Measurements from ENCODE around the gene FANCL.
A peak's percentile ranks its signal among the peaks of the same experiment; 100 is the strongest.
"Not testable (repeated sequence)": the region's sequence is repeated elsewhere in the genome, so short reads cannot be mapped to it uniquely, and the experiment has no call there.

FANCL gene

GRCh38 chr2:58180635-58181034 lies 60.5 kb downstream of the FANCL start:
- no peak overlapping the region for H2AFZ ChIP-seq (ENCODE audit: low read depth, low read length)
- ATAC-seq (ENCODE audit: insufficient read depth, low read depth) (no peak), DNase-seq (no peak)
- no peaks in the 10 kb centered on the region for H3K79me2 ChIP-seq (ENCODE audit: insufficient read depth, low read length)
- H3K4me3 ChIP-seq (ENCODE audit: low read depth in 1 of 2, low read length in 2 of 2) = no peak overlapping the region
- H3K4me1 ChIP-seq (ENCODE audit: insufficient read depth, low read length) = no peaks in the 10 kb centered on the region
- no peak for TF ChIP-seq EZH2 (IDR thresholded peaks at IDR 0.05; ENCODE audit: borderline replicate concordance, low read depth, low read length, severe bottlenecking)
- TF ChIP-seq, protein P1, sequence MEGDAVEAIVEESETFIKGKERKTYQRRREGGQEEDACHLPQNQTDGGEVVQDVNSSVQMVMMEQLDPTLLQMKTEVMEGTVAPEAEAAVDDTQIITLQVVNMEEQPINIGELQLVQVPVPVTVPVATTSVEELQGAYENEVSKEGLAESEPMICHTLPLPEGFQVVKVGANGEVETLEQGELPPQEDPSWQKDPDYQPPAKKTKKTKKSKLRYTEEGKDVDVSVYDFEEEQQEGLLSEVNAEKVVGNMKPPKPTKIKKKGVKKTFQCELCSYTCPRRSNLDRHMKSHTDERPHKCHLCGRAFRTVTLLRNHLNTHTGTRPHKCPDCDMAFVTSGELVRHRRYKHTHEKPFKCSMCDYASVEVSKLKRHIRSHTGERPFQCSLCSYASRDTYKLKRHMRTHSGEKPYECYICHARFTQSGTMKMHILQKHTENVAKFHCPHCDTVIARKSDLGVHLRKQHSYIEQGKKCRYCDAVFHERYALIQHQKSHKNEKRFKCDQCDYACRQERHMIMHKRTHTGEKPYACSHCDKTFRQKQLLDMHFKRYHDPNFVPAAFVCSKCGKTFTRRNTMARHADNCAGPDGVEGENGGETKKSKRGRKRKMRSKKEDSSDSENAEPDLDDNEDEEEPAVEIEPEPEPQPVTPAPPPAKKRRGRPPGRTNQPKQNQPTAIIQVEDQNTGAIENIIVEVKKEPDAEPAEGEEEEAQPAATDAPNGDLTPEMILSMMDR (IDR thresholded peaks at IDR 0.05; ENCODE audit: borderline replicate concordance, extremely low read depth, low read length, poor library complexity, severe bottlenecking) = no peak
- no peaks in the 10 kb centered on the region for H3K9me3 ChIP-seq (ENCODE audit: insufficient read depth, low read length, severe bottlenecking)
- peaks cover 12% of the 10 kb centered on the region; the same call in 1 of the 2 replicates for H3K36me3 ChIP-seq (ENCODE audit: insufficient read depth, low read length)
- no peak overlapping the region for H3K4me2 ChIP-seq (ENCODE audit: insufficient read depth, low read length)
- H3K9ac ChIP-seq (ENCODE audit: low read depth, low read length) = no peak overlapping the region
- H3K27ac ChIP-seq (ENCODE audit: low read length) = no peak overlapping the region
- no peaks in the 10 kb centered on the region for H3K27me3 ChIP-seq (ENCODE audit: insufficient read depth, low read length, poor library complexity)
- H4K20me1 ChIP-seq (ENCODE audit: insufficient read depth, low read length) = no peaks in the 10 kb centered on the region

DNA sequence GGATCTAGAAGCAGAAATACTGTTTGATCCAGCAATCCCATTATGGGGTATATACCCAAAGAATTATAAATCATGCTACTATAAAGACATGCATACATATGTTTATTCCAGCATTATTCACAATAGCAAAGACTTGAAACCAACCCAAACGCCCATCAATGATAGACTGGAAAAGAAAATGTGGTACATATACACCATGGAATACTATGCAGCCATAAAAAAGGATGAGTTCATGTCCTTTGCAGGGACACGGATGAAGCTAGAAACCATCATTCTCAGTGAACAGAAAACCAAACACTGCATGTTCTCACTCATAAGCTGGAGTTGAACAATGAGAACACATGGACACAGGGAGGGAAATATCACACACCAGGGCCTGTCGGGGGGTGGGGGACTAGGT lies 61.0 kb downstream of the FANCL start:
- not testable (repeated sequence) for H3K27me3 ChIP-seq (ENCODE audit: insufficient read depth, low read length, poor library complexity); H4K20me1 ChIP-seq (ENCODE audit: insufficient read depth, low read length); H3K9ac ChIP-seq (ENCODE audit: low read depth, low read length); ATAC-seq (ENCODE audit: insufficient read depth, low read depth); H3K4me1 ChIP-seq (ENCODE audit: insufficient read depth, low read length); DNase-seq; H3K4me3 ChIP-seq (ENCODE audit: low read depth in 1 of 2, low read length in 2 of 2); H2AFZ ChIP-seq (ENCODE audit: low read depth, low read length); H3K4me2 ChIP-seq (ENCODE audit: insufficient read depth, low read length); H3K79me2 ChIP-seq (ENCODE audit: insufficient read depth, low read length); H3K27ac ChIP-seq (ENCODE audit: low read length); H3K9me3 ChIP-seq (ENCODE audit: insufficient read depth, low read length, severe bottlenecking)
- peaks cover 12% of the 10 kb centered on the region; the same call in 1 of the 2 replicates for H3K36me3 ChIP-seq (ENCODE audit: insufficient read depth, low read length)

DNA sequence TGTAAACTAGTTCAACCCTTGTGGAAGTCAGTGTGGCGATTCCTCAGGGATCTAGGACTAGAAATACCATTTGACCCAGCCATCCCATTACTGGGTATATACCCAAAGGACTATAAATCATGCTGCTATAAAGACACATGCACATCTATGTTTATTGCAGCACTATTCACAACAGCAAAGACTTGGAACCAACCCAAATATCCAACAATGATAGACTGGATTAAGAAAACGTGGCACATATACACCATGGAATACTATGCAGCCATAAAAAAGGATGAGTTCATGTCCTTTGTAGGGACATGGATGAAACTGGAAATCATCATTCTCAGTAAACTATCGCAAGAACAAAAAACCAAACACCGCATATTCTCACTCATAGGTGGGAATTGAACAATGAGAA lies 63.9 kb downstream of the FANCL start:
- not testable (repeated sequence) for H3K4me1 ChIP-seq (ENCODE audit: insufficient read depth, low read length)

GRCh38 chr2:58171831-58172230 lies 69.3 kb downstream of the FANCL start:
- not testable (repeated sequence) for H2AFZ ChIP-seq (ENCODE audit: low read depth, low read length); H3K79me2 ChIP-seq (ENCODE audit: insufficient read depth, low read length); H3K9ac ChIP-seq (ENCODE audit: low read depth, low read length); H3K4me3 ChIP-seq (ENCODE audit: low read depth in 1 of 2, low read length in 2 of 2); DNase-seq; H3K4me2 ChIP-seq (ENCODE audit: insufficient read depth, low read length); H3K27me3 ChIP-seq (ENCODE audit: insufficient read depth, low read length, poor library complexity); ATAC-seq (ENCODE audit: insufficient read depth, low read depth); H4K20me1 ChIP-seq (ENCODE audit: insufficient read depth, low read length); H3K9me3 ChIP-seq (ENCODE audit: insufficient read depth, low read length, severe bottlenecking); H3K27ac ChIP-seq (ENCODE audit: low read length); H3K4me1 ChIP-seq (ENCODE audit: insufficient read depth, low read length)
- peaks cover 14% of the 10 kb centered on the region for H3K36me3 ChIP-seq (ENCODE audit: insufficient read depth, low read length)

More for the DNA sequence above, 63.9 kb downstream of the FANCL start:
- not testable (repeated sequence) for H3K4me3 ChIP-seq (ENCODE audit: low read depth in 1 of 2, low read length in 2 of 2); DNase-seq; H4K20me1 ChIP-seq (ENCODE audit: insufficient read depth, low read length); H3K9ac ChIP-seq (ENCODE audit: low read depth, low read length); H3K4me2 ChIP-seq (ENCODE audit: insufficient read depth, low read length); ATAC-seq (ENCODE audit: insufficient read depth, low read depth); H3K79me2 ChIP-seq (ENCODE audit: insufficient read depth, low read length); H3K27me3 ChIP-seq (ENCODE audit: insufficient read depth, low read length, poor library complexity); H3K9me3 ChIP-seq (ENCODE audit: insufficient read depth, low read length, severe bottlenecking); H2AFZ ChIP-seq (ENCODE audit: low read depth, low read length); H3K27ac ChIP-seq (ENCODE audit: low read length)
- H3K36me3 ChIP-seq (ENCODE audit: insufficient read depth, low read length) = peaks cover 11% of the 10 kb centered on the region; the same call in 1 of the 2 replicates

DNA sequence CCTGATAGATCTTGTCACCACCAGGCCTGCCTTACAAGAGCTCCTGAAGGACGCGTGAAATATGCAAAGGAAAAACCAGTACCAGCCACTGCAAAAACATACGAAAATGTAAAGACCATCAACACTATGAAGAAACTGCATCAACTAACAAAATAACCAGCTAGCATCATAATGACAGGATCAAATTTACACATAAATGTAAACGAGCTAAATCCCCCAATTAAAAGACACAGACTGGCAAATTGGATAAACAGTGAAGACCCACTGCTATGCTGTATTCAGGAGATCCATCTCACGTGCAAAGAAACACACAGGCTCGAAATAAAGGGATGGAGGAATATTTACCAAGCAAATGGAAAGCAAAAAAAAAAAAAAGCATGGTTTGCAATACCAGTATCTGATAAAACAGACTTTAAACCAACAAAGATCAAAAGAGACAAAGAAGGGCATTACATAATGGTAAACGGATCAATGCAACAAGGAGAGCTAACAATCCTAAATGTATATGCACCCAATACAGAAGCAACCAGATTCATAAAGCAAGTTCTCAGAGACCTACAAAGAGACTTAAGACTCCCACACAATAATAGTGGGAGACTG lies 70.7 kb downstream of the FANCL start:
- H3K9ac ChIP-seq (ENCODE audit: low read depth, low read length); H3K4me1 ChIP-seq (ENCODE audit: insufficient read depth, low read length); H3K9me3 ChIP-seq (ENCODE audit: insufficient read depth, low read length, severe bottlenecking); H3K4me2 ChIP-seq (ENCODE audit: insufficient read depth, low read length); H2AFZ ChIP-seq (ENCODE audit: low read depth, low read length); H4K20me1 ChIP-seq (ENCODE audit: insufficient read depth, low read length); H3K27me3 ChIP-seq (ENCODE audit: insufficient read depth, low read length, poor library complexity); H3K4me3 ChIP-seq (ENCODE audit: low read depth in 1 of 2, low read length in 2 of 2); H3K27ac ChIP-seq (ENCODE audit: low read length); ATAC-seq (ENCODE audit: insufficient read depth, low read depth); DNase-seq; H3K79me2 ChIP-seq (ENCODE audit: insufficient read depth, low read length): not testable (repeated sequence)
- peaks cover 16% of the 10 kb centered on the region for H3K36me3 ChIP-seq (ENCODE audit: insufficient read depth, low read length)

- DNase-seq; ATAC-seq (ENCODE audit: insufficient read depth, low read depth); H3K4me3 ChIP-seq (ENCODE audit: low read depth in 1 of 2, low read length in 2 of 2); H3K27ac ChIP-seq (ENCODE audit: low read length); H3K27me3 ChIP-seq (ENCODE audit: insufficient read depth, low read length, poor library complexity); H4K20me1 ChIP-seq (ENCODE audit: insufficient read depth, low read length); H3K4me1 ChIP-seq (ENCODE audit: insufficient read depth, low read length); H2AFZ ChIP-seq (ENCODE audit: low read depth, low read length); H3K79me2 ChIP-seq (ENCODE audit: insufficient read depth, low read length); H3K9me3 ChIP-seq (ENCODE audit: insufficient read depth, low read length, severe bottlenecking); H3K4me2 ChIP-seq (ENCODE audit: insufficient read depth, low read length); H3K9ac ChIP-seq (ENCODE audit: low read depth, low read length): not testable (repeated sequence)
- peaks cover 20% of the 10 kb centered on the region for H3K36me3 ChIP-seq (ENCODE audit: insufficient read depth, low read length)
Observed at GRCh38 chr2:58169845-58170244, 71.3 kb downstream of the FANCL start.

DNA sequence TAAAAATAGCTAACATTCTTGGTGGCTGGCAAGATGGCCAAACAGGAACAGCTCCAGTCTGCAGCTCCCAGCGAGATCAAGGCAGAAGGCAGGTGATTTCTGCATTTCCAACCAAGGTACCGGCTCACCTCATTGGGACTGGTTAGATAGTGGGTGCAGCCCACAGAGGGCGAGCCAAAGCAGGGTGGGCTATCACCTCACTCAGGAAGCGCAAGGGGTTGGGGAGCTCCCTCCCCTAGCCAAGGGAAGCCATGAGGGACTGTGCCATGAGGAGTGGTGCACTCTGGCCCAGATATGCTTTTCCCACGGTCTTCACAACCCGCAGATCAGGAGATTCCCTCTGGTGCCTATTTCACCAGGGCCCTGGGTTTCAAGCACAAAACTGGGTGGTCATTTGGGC lies 73.0 kb downstream of the FANCL start:
- H2AFZ ChIP-seq (ENCODE audit: low read depth, low read length); ATAC-seq (ENCODE audit: insufficient read depth, low read depth); H3K4me2 ChIP-seq (ENCODE audit: insufficient read depth, low read length): not testable (repeated sequence)

More for the DNA sequence above, 73.0 kb downstream of the FANCL start:
- not testable (repeated sequence) for H3K27ac ChIP-seq (ENCODE audit: low read length); H3K79me2 ChIP-seq (ENCODE audit: insufficient read depth, low read length); H3K4me3 ChIP-seq (ENCODE audit: low read depth in 1 of 2, low read length in 2 of 2); H3K9me3 ChIP-seq (ENCODE audit: insufficient read depth, low read length, severe bottlenecking); H3K4me1 ChIP-seq (ENCODE audit: insufficient read depth, low read length); H3K27me3 ChIP-seq (ENCODE audit: insufficient read depth, low read length, poor library complexity); H4K20me1 ChIP-seq (ENCODE audit: insufficient read depth, low read length); H3K9ac ChIP-seq (ENCODE audit: low read depth, low read length)
- peak; percentile 2 for DNase-seq
- H3K36me3 ChIP-seq (ENCODE audit: insufficient read depth, low read length) = peaks cover 31% of the 10 kb centered on the region
